GM10266 (cell line): ENCODE data around the gene LTC4S.
A peak's percentile ranks its signal among the peaks of the same experiment; 100 is the strongest.
"Not testable (repeated sequence)": the region's sequence is repeated elsewhere in the genome, so short reads cannot be mapped to it uniquely, and the experiment has no call there.

Experiments used
- DNase-seq: peaks from one replicate; pipeline ENCODE4 v3.0.0; 2012; ENCODE audit errors: extremely low spot score
- TF ChIP-seq, protein P1 (sequence below): IDR thresholded peaks from 2 replicates; pipeline ENCODE4 v1.5.1; 2012; ENCODE audit warnings: mild to moderate bottlenecking, low read depth; ENCODE audit not compliant: control insufficient read depth, insufficient read depth; ENCODE audit errors: missing control alignments

The LTC4S gene

GRCh38 chr5:179793468-179794139 lies at the start of gene LTC4S:
Gene LTC4S (plus strand): TSS chr5:179793986. CDS start chr5:179794081, 95 bp downstream.
- TF ChIP-seq, protein P1, sequence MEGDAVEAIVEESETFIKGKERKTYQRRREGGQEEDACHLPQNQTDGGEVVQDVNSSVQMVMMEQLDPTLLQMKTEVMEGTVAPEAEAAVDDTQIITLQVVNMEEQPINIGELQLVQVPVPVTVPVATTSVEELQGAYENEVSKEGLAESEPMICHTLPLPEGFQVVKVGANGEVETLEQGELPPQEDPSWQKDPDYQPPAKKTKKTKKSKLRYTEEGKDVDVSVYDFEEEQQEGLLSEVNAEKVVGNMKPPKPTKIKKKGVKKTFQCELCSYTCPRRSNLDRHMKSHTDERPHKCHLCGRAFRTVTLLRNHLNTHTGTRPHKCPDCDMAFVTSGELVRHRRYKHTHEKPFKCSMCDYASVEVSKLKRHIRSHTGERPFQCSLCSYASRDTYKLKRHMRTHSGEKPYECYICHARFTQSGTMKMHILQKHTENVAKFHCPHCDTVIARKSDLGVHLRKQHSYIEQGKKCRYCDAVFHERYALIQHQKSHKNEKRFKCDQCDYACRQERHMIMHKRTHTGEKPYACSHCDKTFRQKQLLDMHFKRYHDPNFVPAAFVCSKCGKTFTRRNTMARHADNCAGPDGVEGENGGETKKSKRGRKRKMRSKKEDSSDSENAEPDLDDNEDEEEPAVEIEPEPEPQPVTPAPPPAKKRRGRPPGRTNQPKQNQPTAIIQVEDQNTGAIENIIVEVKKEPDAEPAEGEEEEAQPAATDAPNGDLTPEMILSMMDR = no peak
- DNase-seq = peak; percentile 51

DNA sequence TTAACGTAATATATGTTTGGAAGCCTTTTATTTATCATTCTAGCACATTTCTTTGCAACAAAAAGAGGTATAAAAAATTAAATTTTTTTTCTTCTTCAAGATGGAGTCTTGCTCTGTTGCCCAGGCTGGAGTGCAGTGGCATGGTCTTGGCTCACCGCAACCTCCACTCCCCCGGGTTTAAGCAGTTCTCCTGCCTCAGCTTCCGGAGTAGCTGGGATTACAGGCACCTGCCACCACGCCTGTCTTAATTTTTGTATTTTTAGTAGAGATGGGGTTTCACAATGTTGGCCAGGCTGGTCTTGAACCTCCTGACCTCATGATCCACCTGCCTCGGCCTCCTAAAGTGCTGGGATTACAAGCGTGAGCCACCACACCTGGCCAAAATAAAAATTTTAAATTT lies 49.7 kb upstream of the LTC4S start:
- DNase-seq = not testable (repeated sequence)

DNA sequence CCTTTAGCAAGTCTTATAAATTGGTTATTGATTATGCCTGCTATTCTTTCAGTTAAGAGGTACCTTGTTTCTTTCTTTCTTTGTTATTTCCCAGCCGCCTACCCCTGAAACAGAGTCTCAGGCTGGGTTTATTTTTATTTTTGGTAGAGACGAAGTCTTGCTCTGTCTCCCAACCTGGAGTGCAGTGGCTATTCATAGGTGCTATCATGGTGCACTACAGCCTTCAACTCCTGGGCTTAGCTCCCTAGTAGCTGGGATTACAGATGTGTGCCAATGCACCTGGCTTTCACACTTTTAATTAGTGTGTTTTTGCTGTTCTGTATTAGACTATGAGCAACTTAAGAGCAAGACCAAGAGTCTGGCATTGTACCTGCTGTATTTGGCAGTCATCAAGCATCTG lies 46.9 kb upstream of the LTC4S start:
- TF ChIP-seq, protein P1 = no peak
- no peak for DNase-seq

DNA sequence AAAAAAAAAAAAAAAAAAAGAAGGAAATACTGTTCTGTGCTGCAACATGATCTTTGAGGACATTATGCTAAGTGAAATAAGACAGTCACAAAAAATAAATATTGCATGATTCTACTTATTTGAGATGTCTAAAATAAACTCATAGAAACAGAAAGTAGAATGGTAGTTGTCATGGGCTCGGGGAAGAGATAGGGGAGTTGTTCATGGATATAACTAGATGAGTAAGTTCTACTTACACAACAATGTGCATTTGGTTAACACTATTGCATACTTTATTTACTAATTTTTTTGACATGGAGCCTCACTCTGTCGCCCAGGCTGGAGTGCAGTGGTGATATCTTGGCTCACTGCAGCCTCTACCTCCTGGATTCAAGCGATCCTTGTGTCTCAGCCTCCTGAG lies 46.0 kb upstream of the LTC4S start:
- TF ChIP-seq, protein P1 = no peak
- DNase-seq = no peak

- DNase-seq = no peak
- TF ChIP-seq, protein P1 = no peak
Measured at GRCh38 chr5:179749857-179750508, 43.8 kb upstream of the LTC4S start.

- TF ChIP-seq, protein P1 = no peak
- DNase-seq = no peak
Measured at GRCh38 chr5:179753971-179754370, 39.8 kb upstream of the LTC4S start.

DNA sequence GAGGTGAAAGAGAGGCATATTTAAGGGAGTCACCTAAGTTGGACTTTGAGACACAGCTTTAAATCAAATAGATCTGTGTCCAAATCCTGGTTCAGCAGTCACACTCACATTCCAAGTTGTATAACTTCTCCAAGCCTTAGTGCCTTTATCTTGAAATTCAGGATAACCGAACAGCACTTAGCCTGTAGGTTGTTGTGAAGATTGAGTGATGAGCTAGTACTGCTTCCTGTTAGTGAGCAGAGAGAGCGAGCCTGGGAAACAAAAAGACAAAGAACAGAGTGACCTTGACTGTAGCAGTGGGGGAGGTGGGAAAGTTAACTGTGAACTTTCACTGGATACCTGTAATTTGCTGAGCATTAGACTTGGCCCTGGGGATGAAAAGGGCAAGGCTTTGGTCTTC lies 38.8 kb upstream of the LTC4S start:
- TF ChIP-seq, protein P1 = no peak
- no peak for DNase-seq
